RKO (cell line): ENCODE results near the gene PSMD2.

ENCODE experiments used
- DNase-seq: peaks from one replicate; pipeline ENCODE4 v3.0.0-alpha.2; 2016; ENCODE audit warnings: low spot score

PSMD2 gene

DNA sequence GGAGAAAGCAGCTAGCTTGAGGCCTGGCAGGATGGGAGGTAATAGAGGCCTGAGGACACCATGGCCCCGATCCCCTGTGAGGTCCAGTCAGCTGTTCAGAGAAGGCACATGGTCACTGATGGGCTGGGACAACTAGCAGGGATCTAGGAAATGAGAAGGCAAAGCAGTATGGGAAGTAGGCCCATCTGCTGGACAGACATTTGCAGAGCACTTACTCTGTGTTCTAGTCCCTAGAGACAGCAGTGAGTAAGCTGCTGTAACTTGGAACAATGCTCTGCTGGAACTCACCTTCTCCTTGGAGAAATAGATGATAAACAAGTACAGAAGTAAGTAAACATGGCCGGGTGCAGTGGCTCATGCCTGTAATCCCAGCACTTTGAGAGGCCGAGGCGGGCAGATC lies 16.1 kb upstream of the PSMD2 start:
- no peak for DNase-seq

DNA sequence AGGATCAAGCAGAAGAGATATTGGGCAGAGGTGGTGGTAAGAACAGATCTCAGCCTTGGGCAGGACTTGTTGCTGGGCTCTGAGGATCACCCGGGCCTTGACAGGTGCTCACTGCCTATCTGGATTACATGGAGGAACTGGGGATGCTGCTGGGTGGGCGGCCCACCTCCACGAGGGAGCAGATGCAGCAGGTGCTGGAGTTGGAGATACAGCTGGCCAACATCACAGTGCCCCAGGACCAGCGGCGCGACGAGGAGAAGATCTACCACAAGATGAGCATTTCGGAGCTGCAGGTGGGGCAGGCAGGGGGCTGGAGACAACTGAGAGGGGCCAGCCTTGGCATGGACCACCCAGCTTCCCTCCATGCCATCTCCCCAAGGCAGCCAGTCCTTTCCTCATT lies 15.4 kb upstream of the PSMD2 start:
- no peak for DNase-seq

DNA sequence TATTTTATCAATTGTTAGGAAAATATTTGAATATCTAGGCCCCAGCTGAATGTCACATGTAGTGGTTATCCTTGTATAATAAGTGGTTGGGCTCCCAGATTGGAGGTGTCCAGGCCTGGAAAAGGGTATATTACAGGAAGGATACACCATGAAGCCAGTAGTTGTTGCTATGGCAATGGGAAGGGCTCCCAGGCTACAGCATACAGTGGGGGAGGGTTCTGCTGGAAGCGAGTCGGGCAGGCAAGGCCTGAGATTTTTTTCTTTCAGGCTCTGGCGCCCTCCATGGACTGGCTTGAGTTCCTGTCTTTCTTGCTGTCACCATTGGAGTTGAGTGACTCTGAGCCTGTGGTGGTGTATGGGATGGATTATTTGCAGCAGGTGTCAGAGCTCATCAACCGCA lies 14.3 kb upstream of the PSMD2 start:
- DNase-seq = peak; percentile 70

- DNase-seq = peak; percentile 70
These were observed 9.6 kb upstream of the PSMD2 start for GRCh38 chr3:184289426-184289938.

GRCh38 chr3:184290331-184290730 lies 8.7 kb upstream of the PSMD2 start:
- no peak for DNase-seq

DNA sequence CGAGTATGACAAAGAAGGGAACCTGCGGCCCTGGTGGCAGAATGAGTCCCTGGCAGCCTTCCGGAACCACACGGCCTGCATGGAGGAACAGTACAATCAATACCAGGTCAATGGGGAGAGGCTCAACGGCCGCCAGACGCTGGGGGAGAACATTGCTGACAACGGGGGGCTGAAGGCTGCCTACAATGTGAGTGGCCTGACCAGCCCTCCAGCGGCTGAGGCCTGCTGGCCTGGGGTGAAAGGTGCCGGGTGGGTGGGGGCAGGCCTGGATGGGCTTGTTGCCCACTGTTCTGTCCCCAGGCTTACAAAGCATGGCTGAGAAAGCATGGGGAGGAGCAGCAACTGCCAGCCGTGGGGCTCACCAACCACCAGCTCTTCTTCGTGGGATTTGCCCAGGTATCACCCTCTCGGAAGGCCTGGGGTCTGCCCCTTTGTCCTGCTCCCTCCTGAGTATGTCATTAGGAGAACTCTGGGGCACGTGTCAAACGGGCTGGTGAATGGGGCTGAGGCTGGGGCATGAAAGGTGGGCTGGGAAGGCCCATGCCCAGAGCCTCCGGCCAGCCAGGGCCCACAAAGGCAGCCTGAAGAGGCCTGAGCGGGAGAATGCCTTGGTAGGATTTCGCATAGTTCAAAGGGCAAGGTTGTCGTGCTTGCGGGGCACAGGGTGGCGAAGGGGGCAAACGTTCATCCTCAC lies 7.8 kb upstream of the PSMD2 start:
- DNase-seq = no peak

- no peak for DNase-seq
These were observed 7.1 kb upstream of the PSMD2 start for GRCh38 chr3:184291738-184292445.

GRCh38 chr3:184295771-184296170 lies 3.3 kb upstream of the PSMD2 start:
- no peak for DNase-seq

DNA sequence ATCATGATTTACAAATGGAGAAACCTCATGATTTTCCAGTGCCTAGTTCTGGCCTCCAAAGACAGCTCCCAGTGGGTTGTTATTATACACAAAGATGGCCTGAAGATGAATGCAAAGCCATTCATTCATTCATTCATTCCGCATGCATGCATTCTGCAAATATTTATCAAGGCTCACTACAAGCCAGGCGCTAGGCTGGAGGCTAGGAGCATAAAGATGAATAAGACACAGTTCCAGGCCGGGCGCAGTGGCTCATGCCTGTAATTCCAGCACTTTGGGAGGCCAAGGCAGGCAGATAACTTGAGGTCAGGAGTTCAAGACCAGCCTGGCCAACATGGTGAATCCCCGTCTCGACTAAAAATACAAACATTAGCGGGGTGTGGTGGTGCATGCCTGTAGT lies 2.4 kb upstream of the PSMD2 start:
- no peak for DNase-seq

DNA sequence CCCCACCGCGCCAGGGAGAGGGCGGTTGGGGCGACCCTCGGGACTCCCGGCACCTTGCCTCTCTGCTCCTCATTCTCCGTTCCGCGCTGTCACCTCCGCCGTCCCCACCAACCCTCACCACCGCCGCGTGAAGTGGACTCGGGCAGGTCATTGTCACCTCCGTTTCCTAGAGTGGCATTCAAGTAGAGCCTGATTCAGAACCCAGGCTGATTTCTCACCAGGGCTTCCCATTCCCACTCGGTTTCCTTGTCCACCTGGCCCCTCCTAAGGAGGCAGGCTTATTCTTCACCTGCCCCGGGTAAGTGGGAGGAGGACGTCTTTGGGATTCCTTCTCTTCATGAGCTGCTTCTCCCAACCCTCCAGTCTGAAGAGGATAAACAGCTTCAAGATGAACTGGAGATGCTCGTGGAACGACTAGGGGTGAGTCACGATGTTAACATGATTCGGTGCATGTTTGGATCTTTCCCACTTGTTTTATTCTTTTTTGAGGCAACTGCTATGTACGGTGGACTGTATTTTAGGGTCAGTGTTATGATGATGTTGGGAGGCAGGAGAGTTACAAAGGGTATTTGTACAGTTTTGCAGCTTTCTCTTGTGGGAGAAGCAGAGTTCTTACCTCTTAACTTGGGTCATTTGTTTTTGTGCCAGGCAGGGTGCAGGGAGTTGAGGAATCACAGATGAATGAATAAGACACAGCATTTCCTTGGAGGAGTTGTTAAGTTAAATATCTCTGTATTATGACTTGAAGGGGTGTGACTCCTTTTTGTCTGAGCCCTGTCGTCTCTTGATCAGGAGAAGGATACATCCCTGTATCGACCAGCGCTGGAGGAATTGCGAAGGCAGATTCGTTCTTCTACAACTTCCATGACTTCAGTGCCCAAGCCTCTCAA lies 692 bp downstream of the PSMD2 start:
- DNase-seq = peak; percentile 77

DNA sequence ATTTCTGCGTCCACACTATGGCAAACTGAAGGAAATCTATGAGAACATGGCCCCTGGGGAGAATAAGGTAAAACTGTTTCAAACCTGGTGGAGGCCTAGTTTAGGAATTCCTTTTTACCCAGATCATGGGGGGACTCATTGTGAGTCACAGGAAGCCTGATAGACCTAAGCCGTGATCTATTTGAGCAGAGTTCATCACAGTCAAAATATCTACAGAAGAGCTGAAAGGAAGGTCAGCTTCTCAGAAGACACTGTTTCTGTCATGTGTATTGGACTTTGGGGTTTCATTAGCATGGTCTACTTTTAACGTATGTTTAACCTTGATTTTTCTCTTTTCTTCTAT lies 1.3 kb downstream of the PSMD2 start:
- peak; percentile 96 for DNase-seq

DNA sequence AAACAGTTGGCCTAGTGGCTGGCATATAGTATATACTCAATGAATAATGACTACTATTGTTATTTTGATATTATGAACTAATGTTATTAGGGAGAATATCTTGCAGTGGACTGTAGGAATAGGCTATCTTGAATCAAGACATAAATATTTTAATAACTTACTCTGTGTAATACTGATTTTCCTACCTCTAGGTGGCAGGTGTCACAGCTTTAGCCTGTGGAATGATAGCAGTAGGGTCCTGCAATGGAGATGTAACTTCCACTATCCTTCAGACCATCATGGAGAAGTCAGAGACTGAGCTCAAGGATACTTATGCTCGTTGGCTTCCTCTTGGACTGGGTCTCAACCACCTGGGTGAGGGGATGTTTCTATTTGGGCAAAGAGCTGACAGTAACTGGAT lies 6.5 kb downstream of the PSMD2 start:
- DNase-seq = peak; percentile 63

- no peak for DNase-seq
These were observed 7.4 kb downstream of the PSMD2 start for GRCh38 chr3:184306341-184306972.

DNA sequence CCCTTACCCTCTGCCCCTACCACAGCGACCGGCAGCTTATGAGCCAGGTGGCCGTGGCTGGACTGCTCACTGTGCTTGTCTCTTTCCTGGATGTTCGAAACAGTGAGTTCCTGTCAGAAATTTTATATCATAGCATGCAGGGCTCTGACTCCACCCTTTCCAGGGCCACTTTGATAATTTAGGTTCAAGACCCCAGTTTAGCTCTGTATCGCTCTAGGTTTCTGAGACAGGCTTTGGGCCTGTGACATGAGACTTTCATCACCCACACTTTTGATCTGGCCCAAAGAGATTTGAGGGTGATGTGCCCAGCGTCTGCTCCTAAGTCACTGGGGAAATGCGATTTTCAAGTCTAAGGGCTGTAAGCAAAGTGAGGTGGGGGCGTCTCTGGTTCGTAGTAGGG lies 8.9 kb downstream of the PSMD2 start:
- DNase-seq = no peak

DNA sequence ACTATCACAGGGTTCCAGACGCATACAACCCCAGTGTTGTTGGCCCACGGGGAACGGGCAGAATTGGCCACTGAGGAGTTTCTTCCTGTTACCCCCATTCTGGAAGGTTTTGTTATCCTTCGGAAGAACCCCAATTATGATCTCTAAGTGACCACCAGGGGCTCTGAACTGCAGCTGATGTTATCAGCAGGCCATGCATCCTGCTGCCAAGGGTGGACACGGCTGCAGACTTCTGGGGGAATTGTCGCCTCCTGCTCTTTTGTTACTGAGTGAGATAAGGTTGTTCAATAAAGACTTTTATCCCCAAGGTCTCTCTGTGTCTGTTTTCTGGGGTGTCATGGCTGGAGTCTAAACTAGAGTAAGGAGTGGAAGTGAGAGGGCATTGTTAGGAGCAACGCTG lies 9.7 kb downstream of the PSMD2 start:
- no peak for DNase-seq

- no peak for DNase-seq
These were observed 12.6 kb downstream of the PSMD2 start for GRCh38 chr3:184311633-184312032.

DNA sequence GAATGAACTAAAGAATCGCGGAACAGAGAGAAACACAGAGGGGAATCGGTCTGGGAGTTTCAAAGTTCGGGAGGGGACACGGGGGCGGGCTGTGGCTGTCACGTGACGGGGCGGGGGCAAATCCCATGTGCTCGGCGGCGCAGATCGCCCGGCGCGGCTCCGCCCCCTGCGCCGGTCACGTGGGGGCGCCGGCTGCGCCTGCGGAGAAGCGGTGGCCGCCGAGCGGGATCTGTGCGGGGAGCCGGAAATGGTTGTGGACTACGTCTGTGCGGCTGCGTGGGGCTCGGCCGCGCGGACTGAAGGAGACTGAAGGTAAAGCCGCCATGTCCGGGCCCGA lies 15.3 kb downstream of the PSMD2 start, which contains the start of gene EIF4G1:
Gene EIF4G1, plus strand, starts transcription at position 244 of the 337 bp plus-strand sequence. CDS start 1,191 bp downstream, outside the sequence.
- peak; percentile 95 for DNase-seq

DNA sequence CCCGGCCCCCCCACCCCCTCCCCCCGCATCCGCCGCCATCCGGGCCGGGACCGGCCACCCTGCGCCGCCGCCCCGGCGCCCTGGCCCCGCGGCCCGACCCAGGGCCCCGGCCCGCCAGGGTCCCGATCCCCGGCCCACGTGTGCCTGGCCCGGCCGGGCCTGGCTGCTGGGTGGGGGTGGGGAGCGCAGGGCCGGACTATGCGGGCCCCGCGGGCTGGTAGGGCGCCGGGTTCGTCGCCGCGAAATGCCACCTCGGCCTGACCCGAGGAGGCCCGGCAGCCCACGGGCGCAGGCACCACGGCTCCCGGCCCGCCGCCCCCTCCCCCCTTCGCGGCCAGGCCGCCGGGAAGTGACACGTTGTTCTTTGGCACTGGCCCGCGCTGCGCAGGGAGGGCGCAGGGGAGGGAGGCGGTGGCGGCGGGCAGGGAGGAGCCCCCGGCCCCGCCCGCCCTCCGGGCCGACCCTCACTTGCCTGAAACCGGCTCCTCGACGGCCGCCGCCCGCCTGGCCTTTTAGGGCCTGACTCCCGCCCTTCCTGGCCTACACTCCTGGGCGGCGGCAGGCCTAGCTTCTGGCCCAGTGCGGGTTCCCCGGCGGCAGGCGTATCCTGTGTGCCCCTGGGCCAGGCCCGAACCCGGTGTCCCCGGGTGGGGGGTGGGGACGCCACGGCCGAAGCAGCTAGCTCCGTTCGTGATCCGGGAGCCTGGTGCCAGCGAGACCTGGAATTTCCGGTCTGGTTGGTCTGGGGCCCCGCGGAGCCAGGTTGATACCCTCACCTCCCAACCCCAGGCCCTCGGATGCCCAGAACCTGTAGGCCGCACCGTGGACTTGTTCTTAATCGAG lies 15.9 kb downstream of the PSMD2 start:
- DNase-seq = peak; percentile 46

DNA sequence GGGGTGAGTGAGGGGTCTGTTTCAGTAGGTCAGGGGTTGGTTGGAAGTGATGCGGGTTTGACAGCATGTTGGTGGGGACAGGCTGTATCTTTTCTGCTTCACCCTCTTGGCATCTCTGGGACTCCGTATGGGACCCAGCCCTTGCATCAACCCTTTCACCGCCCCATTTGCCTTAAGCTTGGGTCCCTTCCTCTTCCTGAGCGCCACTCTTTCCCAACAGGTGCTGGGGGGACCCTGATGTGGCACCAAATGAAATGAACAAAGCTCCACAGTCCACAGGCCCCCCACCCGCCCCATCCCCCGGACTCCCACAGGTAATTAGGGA lies 16.5 kb downstream of the PSMD2 start:
- DNase-seq = no peak

DNA sequence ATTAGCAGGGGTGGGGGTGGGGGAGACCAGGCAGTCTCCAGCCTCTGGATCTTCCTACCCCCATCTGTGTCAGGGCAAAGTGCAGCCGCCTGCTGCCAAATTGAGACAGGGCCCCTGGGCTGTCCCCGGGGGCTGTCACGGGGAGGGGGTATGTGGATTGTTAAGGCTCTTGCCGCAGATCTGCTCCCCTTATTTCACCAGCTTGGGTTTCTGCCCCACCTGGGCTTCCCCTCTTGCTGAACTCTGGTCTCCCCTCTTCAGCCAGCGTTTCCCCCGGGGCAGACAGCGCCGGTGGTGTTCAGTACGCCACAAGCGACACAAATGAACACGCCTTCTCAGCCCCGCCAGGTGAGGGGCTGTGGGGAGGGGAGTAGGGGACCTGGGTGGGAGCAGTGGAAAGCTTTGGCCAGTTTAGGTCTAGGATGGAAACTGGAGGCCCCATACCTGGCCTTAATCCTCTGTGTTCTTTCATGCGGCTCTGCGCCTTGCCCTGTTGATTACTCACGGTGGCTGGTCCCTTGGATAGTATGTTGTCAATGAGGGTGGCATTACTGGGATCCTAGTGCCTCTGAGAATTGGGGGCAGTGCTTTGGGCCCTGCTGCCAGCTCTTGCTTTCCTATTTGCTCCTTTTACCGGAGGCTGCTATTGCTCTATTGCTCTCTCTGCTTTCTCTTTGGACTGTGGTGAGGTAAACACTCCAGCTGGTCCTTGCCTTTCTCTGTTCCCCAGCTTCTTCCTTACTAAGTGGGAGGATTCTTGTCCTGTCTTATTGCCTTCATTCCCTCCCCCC lies 17.0 kb downstream of the PSMD2 start:
- peak; percentile 56 for DNase-seq

GRCh38 chr3:184316792-184317191 lies 17.8 kb downstream of the PSMD2 start:
- DNase-seq = peak; percentile 56
